HCT116 (cell line): ENCODE data around the gene FTO.

ENCODE experiments used
- CEBPB ChIP-seq: IDR thresholded peaks from 2 replicates; pipeline ENCODE4 v1.6.1; 2012; ENCODE audit warnings: low read depth
- EZH2 ChIP-seq: fragments of 200-600 bp; sonication (generic); IDR thresholded peaks from 2 replicates; pipeline ENCODE4 v1.6.1; 2017; ENCODE audit warnings: antibody characterized with exemption, mixed run types
- EZH2phosphoT487 ChIP-seq: fragments of 200-600 bp; IDR thresholded peaks from 2 replicates; pipeline ENCODE4 v1.6.1; 2018; ENCODE audit warnings: antibody characterized with exemption, borderline replicate concordance
- POLR2A ChIP-seq: IDR thresholded peaks from 2 replicates; pipeline ENCODE4 v1.7.0; 2011; ENCODE audit warnings: borderline replicate concordance; ENCODE audit not compliant: insufficient read depth, insufficient read length; ENCODE audit errors: extremely low read depth
- POLR2AphosphoS5 ChIP-seq: IDR thresholded peaks from 2 replicates; pipeline ENCODE4 v1.6.1; 2011; ENCODE audit warnings: mild to moderate bottlenecking, low read depth, low read length, moderate library complexity
- RAD21 ChIP-seq: IDR thresholded peaks from 2 replicates; pipeline ENCODE4 v1.6.1; 2012; ENCODE audit warnings: low read depth, mild to moderate bottlenecking
- SP1 ChIP-seq: IDR thresholded peaks from 2 replicates; pipeline ENCODE4 v1.6.1; 2012; ENCODE audit warnings: low read depth
- TCF7L2 ChIP-seq: IDR thresholded peaks from 2 replicates; pipeline ENCODE4 v1.7.0; 2011; ENCODE audit warnings: borderline replicate concordance, inconsistent platforms; ENCODE audit not compliant: insufficient read depth, insufficient read length; ENCODE audit errors: extremely low read depth
- YY1 ChIP-seq: IDR thresholded peaks from 2 replicates; pipeline ENCODE4 v1.6.1; 2011; ENCODE audit warnings: low read length, low read depth, moderate library complexity, mild to moderate bottlenecking; ENCODE audit not compliant: insufficient replicate concordance; ENCODE audit errors: extremely low read depth
- ZFX ChIP-seq: fragments of 450-650 bp; IDR thresholded peaks from 2 replicates; pipeline ENCODE4 v1.6.1; 2017
- ZNF274 ChIP-seq: fragments of 200-500 bp; sonication (Bioruptor generic); IDR thresholded peaks from 2 replicates; pipeline ENCODE4 v1.6.1; 2014; ENCODE audit warnings: mild to moderate bottlenecking, low read depth, low read length, inconsistent platforms
- TF ChIP-seq, protein P1 (sequence below), 3 experiments: fragments of 200-600 bp in 1 of 3; sonication (generic) in 1 of 3; IDR thresholded peaks in 2 of 3; conservative IDR thresholded peaks in 1 of 3; 2 replicates each; pipeline ENCODE4 v1.5.1; 2012 to 2017; ENCODE audit warnings: low read depth in 2 of 3, low read length in 2 of 3, antibody characterized with exemption in 1 of 3, borderline replicate concordance in 1 of 3, control low read depth in 1 of 3, mild to moderate bottlenecking in 1 of 3, mixed read lengths in 1 of 3, mixed run types in 1 of 3, moderate library complexity in 1 of 3; ENCODE audit not compliant: insufficient read depth in 1 of 3
- TF ChIP-seq, protein P2 (sequence below): IDR thresholded peaks from 2 replicates; pipeline ENCODE4 v1.6.1; 2012
- TF ChIP-seq, protein P3 (sequence below): IDR thresholded peaks from 2 replicates; pipeline ENCODE4 v1.6.1; 2012

DNA sequence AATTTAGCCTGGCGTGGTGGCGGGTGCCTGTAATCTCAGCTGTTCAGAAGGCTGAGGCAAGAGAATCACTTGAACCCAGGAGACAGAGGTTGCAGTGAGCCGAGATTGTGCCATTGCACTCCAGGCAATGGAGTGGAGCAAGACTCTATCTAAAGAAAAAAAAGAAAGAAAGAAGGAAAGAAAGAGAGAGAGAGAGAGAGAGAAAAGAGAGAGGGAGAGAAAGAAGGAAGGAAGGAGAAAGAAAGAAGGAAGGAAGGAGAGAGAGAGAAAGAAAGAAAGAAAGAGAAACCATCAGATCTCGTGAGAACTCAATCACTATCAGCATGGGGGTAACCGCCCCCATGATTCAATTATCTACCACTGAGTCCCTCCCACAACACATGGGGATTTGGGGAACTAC, 293.0 kb downstream of the FTO start:
- TF ChIP-seq, protein P1, sequence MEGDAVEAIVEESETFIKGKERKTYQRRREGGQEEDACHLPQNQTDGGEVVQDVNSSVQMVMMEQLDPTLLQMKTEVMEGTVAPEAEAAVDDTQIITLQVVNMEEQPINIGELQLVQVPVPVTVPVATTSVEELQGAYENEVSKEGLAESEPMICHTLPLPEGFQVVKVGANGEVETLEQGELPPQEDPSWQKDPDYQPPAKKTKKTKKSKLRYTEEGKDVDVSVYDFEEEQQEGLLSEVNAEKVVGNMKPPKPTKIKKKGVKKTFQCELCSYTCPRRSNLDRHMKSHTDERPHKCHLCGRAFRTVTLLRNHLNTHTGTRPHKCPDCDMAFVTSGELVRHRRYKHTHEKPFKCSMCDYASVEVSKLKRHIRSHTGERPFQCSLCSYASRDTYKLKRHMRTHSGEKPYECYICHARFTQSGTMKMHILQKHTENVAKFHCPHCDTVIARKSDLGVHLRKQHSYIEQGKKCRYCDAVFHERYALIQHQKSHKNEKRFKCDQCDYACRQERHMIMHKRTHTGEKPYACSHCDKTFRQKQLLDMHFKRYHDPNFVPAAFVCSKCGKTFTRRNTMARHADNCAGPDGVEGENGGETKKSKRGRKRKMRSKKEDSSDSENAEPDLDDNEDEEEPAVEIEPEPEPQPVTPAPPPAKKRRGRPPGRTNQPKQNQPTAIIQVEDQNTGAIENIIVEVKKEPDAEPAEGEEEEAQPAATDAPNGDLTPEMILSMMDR (IDR thresholded peaks at IDR 0.05 in 2 of 3, conservative IDR thresholded peaks at IDR 0.05 in 1 of 3; ENCODE audit: borderline replicate concordance in 1 of 3, insufficient read depth in 1 of 3, low read depth in 2 of 3, low read length in 2 of 3), result no peak
- TF ChIP-seq POLR2A, result no peak
- no peak for TF ChIP-seq RAD21
- no peak for TF ChIP-seq TCF7L2
- no peak for TF ChIP-seq YY1
- no peak for TF ChIP-seq EZH2
- TF ChIP-seq, protein P2, sequence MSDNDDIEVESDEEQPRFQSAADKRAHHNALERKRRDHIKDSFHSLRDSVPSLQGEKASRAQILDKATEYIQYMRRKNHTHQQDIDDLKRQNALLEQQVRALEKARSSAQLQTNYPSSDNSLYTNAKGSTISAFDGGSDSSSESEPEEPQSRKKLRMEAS, result no peak
- no peak for TF ChIP-seq EZH2phosphoT487
- no peak for TF ChIP-seq ZFX
- TF ChIP-seq POLR2AphosphoS5, result no peak
- no peak for TF ChIP-seq ZNF274
- TF ChIP-seq CEBPB, result no peak
- TF ChIP-seq, protein P3, sequence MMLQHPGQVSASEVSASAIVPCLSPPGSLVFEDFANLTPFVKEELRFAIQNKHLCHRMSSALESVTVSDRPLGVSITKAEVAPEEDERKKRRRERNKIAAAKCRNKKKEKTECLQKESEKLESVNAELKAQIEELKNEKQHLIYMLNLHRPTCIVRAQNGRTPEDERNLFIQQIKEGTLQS, result no peak
- no peak for TF ChIP-seq SP1
